Stimulated activated CD4-positive, alpha-beta T cell treated with anti-CD3 and anti-CD28 coated beads, Interleukin-12 subunit alpha, Interleukin-12 subunit beta, amount 100 ng/mL, for 48 hours (primary cell): ENCODE data around the gene CIITA.

Experiments used
- DNase-seq, 3 donors: peaks; one replicate each; pipeline ENCODE4 v3.0.0-alpha.2; 2020; ENCODE audit warnings: low read depth in 2 of 3, low spot score in 1 of 3

The CIITA gene

GRCh38 chr16:10879681-10880589 is 2.9 kb downstream of the CIITA start:
- DNase-seq: no peak

DNA sequence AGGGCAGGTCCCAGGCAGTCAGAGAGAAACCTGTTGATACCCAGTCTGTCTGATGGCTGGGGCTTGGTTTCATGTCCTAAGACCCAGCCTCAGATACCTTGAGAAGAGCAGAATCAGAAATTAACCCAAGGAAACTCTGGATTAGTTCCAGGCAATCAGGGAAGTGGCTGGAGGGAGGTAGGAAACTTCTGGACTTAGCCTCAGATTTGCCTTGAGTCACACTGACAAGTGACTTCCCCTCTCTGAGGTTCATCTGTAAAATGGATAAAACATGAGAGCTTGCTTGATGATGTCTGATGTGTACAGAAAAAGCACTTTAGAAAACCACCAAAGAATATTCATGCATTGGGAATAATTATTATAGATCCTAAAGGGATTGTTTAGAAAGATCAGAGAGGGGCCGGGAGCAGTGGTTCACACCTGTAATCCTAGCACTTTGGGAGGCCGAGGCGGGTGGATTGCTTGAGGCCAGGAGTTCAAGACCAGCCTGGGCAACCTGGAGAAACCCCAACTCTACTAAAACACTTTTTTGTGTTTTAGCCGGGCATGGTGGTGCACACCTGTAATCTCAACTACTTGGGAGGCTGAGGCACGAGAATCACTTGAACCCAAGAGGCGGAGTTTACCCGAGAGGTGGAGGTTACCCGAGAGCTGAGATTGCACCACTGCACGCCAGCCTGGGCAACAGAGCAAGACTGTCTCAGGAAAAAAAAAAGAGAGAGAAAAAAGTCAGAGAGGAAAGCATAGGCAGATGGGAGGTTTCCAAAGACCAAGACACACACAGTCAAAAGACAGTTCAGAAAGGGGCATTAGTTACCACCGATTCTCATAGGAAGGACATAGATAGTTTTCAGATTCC is 3.8 kb downstream of the CIITA start:
- no peak for DNase-seq

DNA sequence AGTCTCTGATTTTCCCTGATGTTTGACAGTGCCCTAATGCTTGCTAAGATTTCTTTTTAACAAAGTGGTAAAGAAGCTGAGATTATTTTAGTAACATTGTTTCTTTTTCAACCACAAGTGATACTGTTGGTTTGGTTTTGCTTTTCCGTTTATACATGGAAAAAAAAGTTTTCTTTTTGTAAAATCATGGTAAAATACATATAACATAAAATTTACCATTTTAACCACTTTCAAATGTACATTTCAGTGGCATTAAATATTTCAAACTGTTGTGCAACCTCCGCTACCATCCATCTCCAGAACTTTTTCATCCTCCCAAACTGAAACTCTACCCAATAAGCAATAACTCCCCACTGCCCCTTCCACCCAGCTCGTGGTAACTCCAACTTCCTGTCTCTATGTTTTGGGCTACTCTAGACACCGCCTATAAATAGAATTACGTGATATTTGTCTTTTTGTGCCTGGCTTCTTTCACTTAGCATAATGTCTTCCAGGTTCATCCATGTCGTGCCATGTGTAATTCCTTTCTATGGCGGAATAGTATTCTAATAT is 4.6 kb downstream of the CIITA start:
- no peak for DNase-seq

DNA sequence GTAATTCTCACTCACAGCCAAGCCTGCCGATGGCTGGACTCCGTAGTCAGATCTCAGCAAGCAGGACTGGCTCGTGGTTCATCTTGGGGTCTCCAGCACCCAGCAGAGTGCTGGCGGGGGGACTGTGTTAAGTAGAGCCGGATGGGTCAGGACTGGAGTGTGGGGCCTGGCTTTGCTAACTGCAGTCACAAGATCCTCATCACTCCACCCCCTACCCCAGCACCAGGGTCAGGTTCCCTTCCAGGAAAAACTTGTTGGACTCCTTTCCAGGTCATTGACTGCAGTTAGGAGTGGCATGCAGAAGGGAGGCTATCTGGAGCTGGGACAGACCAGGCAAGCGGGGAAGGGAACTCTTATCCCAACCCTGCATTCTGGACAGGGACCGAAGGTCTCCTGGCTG is 6.0 kb downstream of the CIITA start:
- no peak for DNase-seq

DNA sequence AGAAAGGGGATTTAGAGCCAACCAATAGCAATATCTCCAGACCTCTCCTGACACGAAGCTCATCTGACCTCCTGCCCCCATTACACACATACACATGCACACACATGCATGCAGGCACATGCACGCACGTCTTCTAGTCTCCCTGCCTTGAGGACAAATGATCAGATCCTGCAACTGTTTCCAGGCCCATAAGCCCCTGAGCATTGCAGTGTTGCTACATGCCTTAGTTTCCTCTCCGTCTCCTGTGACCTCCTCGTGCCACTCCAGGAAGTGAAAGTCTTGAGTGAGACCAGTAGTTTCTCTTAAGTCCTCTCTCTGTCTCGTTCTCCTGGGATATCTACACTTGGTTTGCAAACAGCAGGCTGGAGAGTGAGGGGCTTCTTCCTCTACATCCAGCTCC is 8.2 kb downstream of the CIITA start:
- DNase-seq: no peak

DNA sequence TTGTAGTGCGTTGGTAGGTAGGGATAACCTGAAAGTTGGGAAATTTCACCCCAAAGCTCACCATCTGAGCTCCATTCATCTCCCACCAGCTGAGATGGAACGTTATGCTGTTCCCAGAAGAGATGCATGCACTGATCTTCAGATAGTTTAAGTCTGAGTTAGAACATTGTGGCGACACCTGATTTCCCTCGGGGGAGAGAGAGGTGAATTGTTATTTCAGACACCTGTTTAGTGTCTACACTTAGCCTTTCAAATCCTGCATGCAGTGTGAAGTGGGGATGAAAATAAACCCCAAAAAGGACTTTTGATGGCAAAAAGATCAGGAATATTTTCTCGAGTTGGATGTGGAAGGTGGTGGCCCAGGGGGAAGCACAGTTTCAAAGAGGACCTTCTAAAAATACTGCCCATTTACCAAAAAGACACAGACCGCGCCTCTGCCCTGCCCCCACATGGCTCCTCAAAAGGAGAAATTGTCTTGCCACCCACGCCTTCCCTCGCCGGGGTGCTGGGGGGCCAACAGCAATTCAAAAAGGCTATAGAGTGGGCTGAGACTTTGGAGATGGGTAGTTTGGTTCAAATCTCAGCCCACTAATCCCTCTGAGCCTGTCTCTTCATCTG is 11.4 kb downstream of the CIITA start:
- no peak for DNase-seq

GRCh38 chr16:10889855-10890254 is 12.9 kb downstream of the CIITA start:
- no peak for DNase-seq

GRCh38 chr16:10892782-10893318 is 15.8 kb downstream of the CIITA start:
- DNase-seq: no peak

GRCh38 chr16:10895053-10895946 is 18.3 kb downstream of the CIITA start:
- DNase-seq: peak in 1 of 3 donors; percentile 22

GRCh38 chr16:10896165-10896564 is 19.2 kb downstream of the CIITA start:
- no peak for DNase-seq

GRCh38 chr16:10896723-10897122 is 19.7 kb downstream of the CIITA start:
- no peak for DNase-seq

DNA sequence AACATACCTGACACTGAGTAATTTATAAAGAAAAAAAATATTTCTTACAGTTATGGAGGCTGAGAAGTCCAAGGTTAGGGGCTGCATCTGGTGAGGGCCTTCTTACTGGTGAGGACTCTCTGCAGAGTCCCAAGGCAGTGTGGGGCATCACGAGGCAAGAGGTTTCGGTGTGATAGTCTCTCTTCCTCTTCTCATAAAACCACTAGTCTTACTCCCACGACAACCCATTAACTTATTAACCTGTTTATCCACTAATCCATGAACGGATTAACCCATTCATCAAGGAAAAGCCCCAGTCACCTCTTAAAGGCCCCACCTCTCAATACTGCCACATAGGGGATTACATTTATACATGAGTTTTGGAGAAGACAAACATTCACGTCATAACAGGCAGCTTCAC is 20.1 kb downstream of the CIITA start:
- no peak for DNase-seq

DNA sequence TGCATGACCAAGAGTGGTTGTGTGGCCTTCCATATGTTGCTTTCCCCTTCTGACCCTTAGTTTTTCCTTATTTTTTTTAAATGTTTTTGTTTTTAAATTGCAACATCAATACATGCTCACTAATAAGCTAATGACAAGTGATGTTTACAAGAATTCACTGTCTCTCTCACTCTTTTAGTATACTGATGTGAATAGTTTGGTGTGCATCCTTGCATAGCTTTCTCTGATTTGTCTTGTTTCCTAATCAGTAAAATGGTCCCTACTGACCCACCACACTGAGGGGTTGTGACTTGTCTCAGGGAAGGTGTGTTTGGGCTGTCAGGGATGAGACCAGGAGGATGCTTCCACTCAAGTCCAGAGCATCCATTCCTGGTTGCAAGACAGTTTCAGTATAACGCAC is 26.0 kb downstream of the CIITA start:
- DNase-seq: no peak

- no peak for DNase-seq
These were observed 29.5 kb downstream of the CIITA start for GRCh38 chr16:10906482-10906881.

GRCh38 chr16:10906914-10907756 is 30.1 kb downstream of the CIITA start:
- DNase-seq: no peak

- no peak for DNase-seq
These were observed 30.7 kb downstream of the CIITA start for GRCh38 chr16:10907757-10908045.

DNA sequence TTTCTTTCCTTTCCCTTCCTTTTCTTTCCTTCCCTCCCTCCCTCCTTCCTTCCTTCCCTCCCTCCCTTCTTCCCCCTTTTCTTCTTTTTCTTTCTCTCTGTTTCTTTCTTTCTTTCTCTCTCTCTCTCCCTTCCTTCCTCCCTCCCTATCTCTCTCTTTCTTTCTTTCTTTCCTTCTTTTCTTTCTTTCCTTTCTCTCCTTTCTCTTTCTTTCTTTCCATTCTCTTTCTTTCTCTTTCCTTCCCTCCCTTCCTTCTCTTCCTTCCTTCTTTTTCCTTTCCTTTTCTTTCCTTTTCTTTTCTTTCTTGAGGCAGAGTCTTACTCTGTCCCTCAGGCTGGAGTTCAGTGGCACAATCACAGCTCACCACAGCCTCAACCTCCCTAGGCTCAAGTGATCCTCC is 34.3 kb downstream of the CIITA start:
- no peak for DNase-seq

- DNase-seq: no peak
These were observed 39.5 kb downstream of the CIITA start for GRCh38 chr16:10916534-10916933.

DNA sequence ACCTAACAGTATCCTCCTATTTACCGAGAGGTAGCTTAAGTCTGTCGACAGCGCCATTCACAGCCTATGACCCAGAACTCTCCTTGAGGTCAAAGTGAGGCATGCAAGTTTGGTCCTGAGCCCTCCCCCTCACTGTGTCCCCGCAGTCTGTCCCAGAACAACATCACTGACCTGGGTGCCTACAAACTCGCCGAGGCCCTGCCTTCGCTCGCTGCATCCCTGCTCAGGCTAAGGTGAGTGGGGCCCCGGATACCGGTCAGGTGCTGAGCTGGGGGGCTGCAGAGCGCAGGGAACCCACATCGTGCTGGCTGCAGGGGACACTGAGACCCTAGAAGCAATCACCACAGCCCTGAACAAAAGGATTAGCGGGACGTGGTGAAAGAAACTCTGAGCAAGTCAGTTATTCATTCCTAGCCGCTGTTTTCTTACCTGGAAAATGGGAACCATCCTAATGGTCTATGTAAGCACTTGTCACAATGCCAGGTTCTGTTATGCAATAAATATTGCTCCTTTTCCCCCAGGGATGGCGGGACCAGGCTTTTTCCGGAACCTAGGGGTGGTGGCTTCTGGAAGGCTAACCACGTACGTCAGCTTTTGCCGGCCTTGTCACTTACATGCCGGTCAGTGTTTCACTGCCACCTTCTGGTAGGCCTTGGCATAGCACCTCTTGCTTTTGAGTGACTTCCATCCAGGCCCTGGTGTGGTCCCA is 41.4 kb downstream of the CIITA start:
- DNase-seq: peak; percentile 76 to 93 (median 82)
